Motor neuron (in vitro differentiated cells): Measurements from ENCODE around the gene OTOGL. TPM values are rescaled to one million over a fixed set of nuclear protein-coding genes. Genes with fewer than 3 reads are reported as not detected.

Experiments
- ATAC-seq, 8 experiments: fragments of 200-7000 bp; cut with Tn5 transposase; replicated peaks in 6 of 8; 2 replicates each; pipeline ENCODE4 v1.8.0; 2021; ENCODE audit warnings: mild to moderate bottlenecking in 8 of 8, moderate library complexity in 8 of 8
- H3K27ac ChIP-seq, 2 donors: fragments of 250-450 bp; sonication (Bioruptor Pico); 2 replicates each; pipeline ENCODE4 v1.9.0; 2021; ENCODE audit warnings: antibody characterized with exemption in 2 of 2, mild to moderate bottlenecking in 2 of 2, moderate library complexity in 1 of 2
- H3K4me1 ChIP-seq, 2 donors: fragments of 250-450 bp; sonication (Bioruptor Pico); replicated peaks in 1 of 2; 2 replicates each; pipeline ENCODE4 v1.6.1; 2021; ENCODE audit warnings: antibody characterized with exemption in 2 of 2, mild to moderate bottlenecking in 2 of 2, moderate library complexity in 1 of 2
- H3K4me3 ChIP-seq, 5 donors: fragments of 250-450 bp; sonication (Bioruptor Pico); 2 replicates each; pipeline ENCODE4 v1.9.0; 2021; ENCODE audit warnings: antibody characterized with exemption in 5 of 5, mild to moderate bottlenecking in 5 of 5, moderate library complexity in 4 of 5
- WGBS, 10 experiments: fragments of 450-650 bp; shearing (Covaris generic); methylation state at CpG; one replicate each; pipeline ENCODE4 v1.0.0; 2022; 5-methylcytosine and 5-hydroxymethylcytosine counted together
- in situ Hi-C, 9 experiments: fragments of 400-800 bp; cut with MboI; loops; one replicate each; pipeline ENCODE4 v1.15.0; 2021; ENCODE audit warnings: low sequenced_read_pairs in 9 of 9, low pct_unique_long_range_greater_than_20kb in 2 of 9; ENCODE audit not compliant: unreplicated experiment in 9 of 9
- total RNA-seq, 8 experiments: library from RNA; unstranded; fragments of 300-600 nt; gene quantifications; 2 replicates each; pipeline versions ENCODE4 v1.2.3 to v1.2.4, GENCODE V29; 2022

The OTOGL gene
- total RNA-seq, 8 experiments from 2014 or later = 0.05 to 6.7 (median 0.42) TPM

DNA sequence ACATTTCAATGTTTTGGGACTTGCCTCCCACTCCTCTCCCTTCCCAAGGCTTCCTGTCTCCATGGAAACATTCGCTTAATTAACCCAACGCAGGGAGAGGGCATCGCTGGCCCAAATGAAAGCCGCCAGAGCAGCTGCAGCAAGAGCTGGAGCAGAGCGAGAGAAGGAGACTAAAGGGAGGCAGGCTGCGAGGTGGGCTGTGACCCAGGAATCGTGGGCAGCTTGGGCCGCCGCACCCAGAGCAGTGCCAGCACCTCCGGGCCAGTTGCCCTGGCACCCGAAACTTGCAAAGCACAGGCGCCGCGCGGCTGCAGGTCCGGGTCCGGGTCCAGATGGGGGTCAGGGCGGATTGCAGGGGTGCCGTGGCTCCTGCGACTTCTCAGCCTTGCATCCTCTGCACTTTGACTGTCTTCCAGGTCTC is 301.2 kb downstream of the OTOGL start:
- WGBS, 10 experiments = 0 to 95% (median 60%) methylated on average over 1 to 16 of the region's 20 CpGs; no CpG with 5 or more reads in 1 of the 10 experiments
- no peak for ATAC-seq
- Histone ChIP-seq H3K27ac (no peak overlapping the region), H3K4me1 (no peaks in the 10 kb centered on the region), H3K4me3 (no peak overlapping the region)
- in situ Hi-C loops = loop anchor here in 2 of 9 experiments (25.0 kb wide), 1 partner anchor 362 kb away; no protein-coding TSS in a partner anchor

DNA sequence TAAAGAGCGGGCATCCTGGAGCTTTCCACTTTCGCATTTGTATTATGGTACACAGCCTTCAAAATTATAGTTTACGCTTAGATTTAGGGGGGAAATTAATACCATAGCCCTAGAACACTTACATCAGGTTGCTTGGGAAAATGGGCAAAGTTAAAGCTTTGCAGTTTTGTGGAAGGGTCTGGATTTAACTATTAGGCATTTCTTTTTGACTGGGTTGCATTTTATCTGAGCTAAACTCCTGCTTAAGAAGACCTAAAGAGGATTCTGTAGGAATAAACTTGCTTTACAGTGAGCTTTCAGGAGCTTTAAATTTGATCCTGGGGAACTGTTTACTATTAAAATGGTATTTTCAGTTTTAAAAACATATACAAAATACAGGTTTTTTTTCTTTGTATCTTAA is 301.9 kb downstream of the OTOGL start:
- ATAC-seq = no peak
- H3K4me1 ChIP-seq = no peaks in the 10 kb centered on the region
- H3K4me3 ChIP-seq = no peak overlapping the region
- WGBS, 10 experiments = 60 to 100% (median 100%) methylated on average over 1 to 3 of the region's 3 CpGs; no CpG with 5 or more reads in 3 of the 10 experiments
- no peak overlapping the region for H3K27ac ChIP-seq
- in situ Hi-C loops = loop anchor here in 2 of 9 experiments (25.0 kb wide), 1 partner anchor 361 kb away; no protein-coding TSS in a partner anchor

- H3K4me3 ChIP-seq = no peak overlapping the region
- H3K4me1 ChIP-seq = no peaks in the 10 kb centered on the region
- no peak overlapping the region for H3K27ac ChIP-seq
- in situ Hi-C loops = loop anchor here in 2 of 9 experiments (25.0 kb wide), 1 partner anchor 358 kb away; no protein-coding TSS in a partner anchor
- 23 to 100% (median 90%) methylated on average over 1 to 2 of the region's 2 CpGs for WGBS, 10 experiments
- ATAC-seq = no peak
Observed at GRCh38 chr12:80404629-80405028, 305.3 kb downstream of the OTOGL start.

GRCh38 chr12:80406253-80406652 is 306.9 kb downstream of the OTOGL start:
- in situ Hi-C loops = loop anchor here in 2 of 9 experiments (25.0 kb wide), 1 partner anchor 356 kb away; no protein-coding TSS in a partner anchor
- Histone ChIP-seq H3K4me1 (no peaks in the 10 kb centered on the region), H3K27ac (no peak overlapping the region), H3K4me3 (no peak overlapping the region)
- ATAC-seq = no peak

- no peak for ATAC-seq
- Histone ChIP-seq H3K27ac (no peak overlapping the region), H3K4me3 (no peak overlapping the region), H3K4me1 (no peaks in the 10 kb centered on the region)
- in situ Hi-C loops = loop anchor here in 3 of 9 experiments (10.0 to 25.0 kb wide), 2 partner anchors 343 to 351 kb away; no protein-coding TSS in a partner anchor
- 21 to 67% (median 47%) methylated on average over 2 to 3 of the region's 3 CpGs; no CpG with 5 or more reads in 1 of the 10 experiments for WGBS, 10 experiments
Observed at GRCh38 chr12:80411787-80412186, 312.4 kb downstream of the OTOGL start.

DNA sequence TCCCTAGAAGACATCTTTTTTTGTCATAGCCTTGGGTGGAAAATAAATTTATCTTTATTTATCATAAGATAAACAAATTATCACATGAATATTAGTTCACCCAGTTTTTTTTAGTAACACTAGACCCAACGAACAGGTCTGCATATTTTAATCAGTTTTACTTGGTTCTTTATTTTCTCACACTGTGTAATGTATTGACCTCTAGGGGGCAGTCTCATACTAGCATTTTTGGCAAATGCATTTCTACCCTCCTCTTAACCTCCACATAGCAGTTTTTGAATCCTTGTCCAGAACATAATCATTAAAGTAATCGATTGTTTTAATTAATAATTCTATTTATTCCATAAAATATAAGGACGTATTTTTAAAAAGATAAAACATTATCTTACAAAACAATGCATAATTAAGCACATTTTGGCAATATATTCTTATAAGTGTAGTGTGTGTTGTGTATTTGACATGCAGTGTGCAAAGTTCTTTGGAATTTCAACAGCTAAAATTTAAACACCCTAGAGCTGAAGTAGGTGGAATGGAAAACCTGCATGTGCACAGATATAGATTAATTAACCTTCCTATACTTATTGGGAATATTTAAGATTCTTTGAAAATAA is 313.1 kb downstream of the OTOGL start:
- ATAC-seq = peak in 5 of 8 experiments; percentile 44 to 79 (median 58)
- no peak overlapping the region for H3K27ac ChIP-seq
- in situ Hi-C loops = loop anchor here in 3 of 9 experiments (10.0 to 25.0 kb wide), 2 partner anchors 342 to 350 kb away; no protein-coding TSS in a partner anchor
- 0 to 33% (median 4%) methylated on average over 1 to 3 of the region's 3 CpGs for WGBS, 10 experiments
- no peaks in the 10 kb centered on the region for H3K4me1 ChIP-seq
- no peak overlapping the region for H3K4me3 ChIP-seq

DNA sequence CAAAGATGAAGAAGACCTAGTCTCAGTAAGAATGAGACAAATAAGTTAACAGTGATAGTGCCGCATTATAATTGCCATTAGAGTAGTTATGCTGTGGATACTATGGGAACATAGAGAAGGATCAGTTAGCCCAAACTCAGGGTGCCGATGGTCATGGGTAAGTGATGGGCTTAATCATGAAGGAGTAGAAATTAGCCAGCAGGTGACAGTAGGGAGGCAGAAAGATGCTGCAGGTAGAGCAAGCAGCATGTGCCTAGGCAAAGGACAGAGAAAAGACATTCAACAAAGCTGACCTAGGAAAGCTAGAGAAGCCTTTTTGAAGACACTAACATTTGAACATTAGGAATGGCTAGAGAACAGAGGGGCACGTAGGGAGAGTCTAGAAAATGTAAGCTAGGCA is 314.1 kb downstream of the OTOGL start:
- Histone ChIP-seq H3K4me3 (no peak overlapping the region), H3K4me1 (no peaks in the 10 kb centered on the region), H3K27ac (no peak overlapping the region)
- ATAC-seq = no peak
- WGBS, 10 experiments = 62 to 100% (median 93%) methylated on average over 1 to 3 of the region's 3 CpGs; no CpG with 5 or more reads in 1 of the 10 experiments
- in situ Hi-C loops = loop anchor here in 3 of 9 experiments (10.0 to 25.0 kb wide), 2 partner anchors 341 to 349 kb away; no protein-coding TSS in a partner anchor

GRCh38 chr12:80415466-80415865 is 316.1 kb downstream of the OTOGL start:
- Histone ChIP-seq H3K4me1 (no peaks in the 10 kb centered on the region), H3K4me3 (no peak overlapping the region), H3K27ac (no peak overlapping the region)
- in situ Hi-C loops = loop anchor here in 3 of 9 experiments (10.0 to 25.0 kb wide), 2 partner anchors 339 to 347 kb away; no protein-coding TSS in a partner anchor
- WGBS, 10 experiments = 38 to 100% (median 92%) methylated on average over 1 of the region's 1 CpG
- no peak for ATAC-seq

DNA sequence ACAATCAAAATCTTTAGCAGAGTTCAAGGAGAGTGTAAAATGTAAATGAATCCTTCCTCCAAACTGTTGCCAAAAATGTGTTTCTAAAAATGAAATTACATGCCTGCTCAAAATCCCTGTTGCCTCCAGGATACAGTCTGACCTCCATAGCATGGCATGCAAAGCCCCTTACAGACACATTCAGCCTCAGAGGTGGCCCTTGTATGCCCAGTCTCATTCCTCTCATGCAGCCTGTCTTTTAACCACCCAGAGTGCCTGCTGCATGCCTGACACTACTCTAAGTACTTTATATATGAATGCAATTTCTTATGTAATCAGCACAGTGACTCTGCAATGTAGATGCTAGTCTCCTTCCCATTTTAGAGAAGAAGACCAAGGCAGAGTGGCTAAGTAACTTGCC is 320.3 kb downstream of the OTOGL start:
- H3K4me1 ChIP-seq = peaks cover 0 to 3% of the 10 kb centered on the region in 2 donors
- H3K4me3 ChIP-seq = no peak overlapping the region
- in situ Hi-C loops = loop anchor here in 3 of 9 experiments (10.0 to 25.0 kb wide), 2 partner anchors 335 to 343 kb away; no protein-coding TSS in a partner anchor
- peak in 4 of 8 experiments; percentile 67 to 85 (median 77) for ATAC-seq
- no peak overlapping the region for H3K27ac ChIP-seq

DNA sequence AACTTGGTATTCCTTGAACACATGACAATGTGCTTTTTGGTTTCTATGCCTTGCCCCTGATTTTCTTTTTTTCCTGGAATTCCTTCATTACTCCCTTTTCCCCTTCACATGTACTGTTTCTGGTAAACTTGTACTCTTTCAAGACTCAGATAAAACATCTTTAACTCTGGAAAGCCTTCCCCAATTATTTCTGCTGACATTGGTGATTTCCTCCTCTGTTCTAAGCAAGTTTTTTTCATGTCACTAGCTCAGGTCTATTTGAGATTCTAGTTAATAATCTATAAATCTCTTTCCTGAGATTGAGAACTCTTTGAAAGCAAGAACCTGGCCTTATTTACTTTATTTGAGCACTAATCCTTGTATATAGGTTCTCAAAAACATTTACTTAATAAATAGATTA is 320.7 kb downstream of the OTOGL start:
- in situ Hi-C loops = loop anchor here in 2 of 9 experiments (25.0 kb wide), 1 partner anchor 342 kb away; no protein-coding TSS in a partner anchor
- peaks cover 0 to 3% of the 10 kb centered on the region in 2 donors for H3K4me1 ChIP-seq
- no peak overlapping the region for H3K27ac ChIP-seq
- no peak overlapping the region for H3K4me3 ChIP-seq
- no peak for ATAC-seq

DNA sequence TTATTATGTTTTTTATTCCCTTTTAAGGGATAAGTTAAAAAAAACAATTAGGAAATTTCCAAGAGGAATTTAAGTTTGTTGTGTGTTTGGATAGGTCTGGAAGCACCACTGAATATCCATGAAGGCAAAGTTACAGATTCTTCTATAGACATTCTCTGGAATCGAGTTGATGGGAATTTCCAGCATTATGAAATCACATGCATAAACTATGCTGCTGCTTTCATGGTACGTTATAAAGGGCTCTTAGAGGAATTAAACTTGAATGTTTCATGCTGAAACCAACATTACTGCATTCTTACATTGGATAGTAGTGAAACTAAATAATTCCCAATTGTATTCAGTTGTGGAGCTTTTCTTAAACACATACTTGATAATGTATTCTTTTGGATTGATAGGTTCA is 323.2 kb downstream of the OTOGL start:
- Histone ChIP-seq H3K27ac (no peak overlapping the region), H3K4me1 (peaks cover 0 to 3% of the 10 kb centered on the region in 2 donors), H3K4me3 (no peak overlapping the region)
- ATAC-seq = peak in 3 of 8 experiments; percentile 55 to 72 (median 63)
- in situ Hi-C loops = loop anchor here in 2 of 9 experiments (25.0 kb wide), 1 partner anchor 340 kb away; no protein-coding TSS in a partner anchor
- 0 to 60% (median 32%) methylated on average over 1 to 2 of the region's 2 CpGs; no CpG with 5 or more reads in 2 of the 10 experiments for WGBS, 10 experiments
